CD8-positive, alpha-beta memory T cell (primary cell): ENCODE measurements around the gene SCN8A. TPM values are rescaled to one million over a fixed set of nuclear protein-coding genes. Genes with fewer than 3 reads are reported as not detected.

Experiments used
- CTCF ChIA-PET: fragments of 350-600 bp; sonication (Branson Sonifier 250); formaldehyde crosslinking; loops from one replicate; lab custom pipeline; 2021; ENCODE audit warnings: antibody characterized with exemption; lab: Charles Lee
- POLR2A ChIA-PET: fragments of 350-600 bp; sonication (Branson Sonifier 250); formaldehyde crosslinking; loops from one replicate; lab custom pipeline; 2021; ENCODE audit warnings: antibody characterized with exemption; lab: Charles Lee
- DNase-seq, 5 donors: peaks; one replicate each; pipeline versions ENCODE4 v3.0.0 to v3.0.0-alpha.2; 2020 to 2022; ENCODE audit warnings: mixed read lengths in 1 of 5
- H3K27ac ChIP-seq: one replicate; pipeline ENCODE4 v1.7.0; 2013; ENCODE audit warnings: low read depth, mild to moderate bottlenecking, low read length, moderate library complexity
- H3K27me3 ChIP-seq: 2 replicates; pipeline ENCODE4 v1.7.0; 2013; ENCODE audit warnings: low read length, mild to moderate bottlenecking; ENCODE audit not compliant: insufficient read depth, poor library complexity, severe bottlenecking
- H3K36me3 ChIP-seq: 2 replicates; pipeline ENCODE4 v1.7.0; 2013; ENCODE audit warnings: mild to moderate bottlenecking, low read length, moderate library complexity; ENCODE audit not compliant: insufficient read depth
- H3K4me1 ChIP-seq: 2 replicates; pipeline ENCODE4 v1.7.0; 2013; ENCODE audit warnings: mild to moderate bottlenecking, low read length, moderate library complexity; ENCODE audit not compliant: insufficient read depth
- H3K4me3 ChIP-seq: 2 replicates; pipeline ENCODE4 v1.7.0; 2013; ENCODE audit warnings: mild to moderate bottlenecking, low read length
- H3K9me3 ChIP-seq: 2 replicates; pipeline ENCODE4 v1.7.0; 2013; ENCODE audit warnings: mild to moderate bottlenecking, low read length
- H3K27ac Mint-ChIP-seq, 8 donors: one replicate each; pipeline ENCODE4 v1.8.0; 2020 to 2021; ENCODE audit warnings: mixed read lengths in 8 of 8, mild to moderate bottlenecking in 6 of 8, inconsistent platforms in 3 of 8, moderate library complexity in 3 of 8
- H3K27me3 Mint-ChIP-seq, 2 donors: one replicate each; pipeline ENCODE4 v1.8.0; 2020 to 2021; ENCODE audit warnings: mixed read lengths in 2 of 2, mild to moderate bottlenecking in 1 of 2, moderate library complexity in 1 of 2
- H3K36me3 Mint-ChIP-seq, 3 donors: one replicate each; pipeline ENCODE4 v1.8.0; 2020 to 2021; ENCODE audit warnings: mixed read lengths in 3 of 3, inconsistent platforms in 1 of 3, mild to moderate bottlenecking in 1 of 3
- H3K4me1 Mint-ChIP-seq, 3 donors: one replicate each; pipeline ENCODE4 v1.8.0; 2020 to 2021; ENCODE audit warnings: mixed read lengths in 3 of 3, inconsistent platforms in 1 of 3, mild to moderate bottlenecking in 1 of 3
- H3K4me3 Mint-ChIP-seq, 7 donors: one replicate each; pipeline ENCODE4 v1.8.0; 2020 to 2021; ENCODE audit warnings: mixed read lengths in 7 of 7, mild to moderate bottlenecking in 6 of 7, moderate library complexity in 4 of 7, inconsistent platforms in 2 of 7
- H3K9me3 Mint-ChIP-seq, 5 donors: one replicate each; pipeline ENCODE4 v1.8.0; 2020 to 2022; ENCODE audit warnings: mixed read lengths in 5 of 5, mild to moderate bottlenecking in 3 of 5, moderate library complexity in 2 of 5, inconsistent platforms in 1 of 5
- polyA plus RNA-seq: library from polyadenylated mRNA; unstranded; fragments of 300-500 nt; fragmentation: Illumina TruSeq; gene quantifications from one replicate; pipeline ENCODE4 v1.2.3, GENCODE V29; 2021
- total RNA-seq, 2 experiments: library from RNA; stranded (reverse); gene quantifications; one replicate each; pipeline ENCODE4 v1.2.3, GENCODE V29; 2021

Gene SCN8A
- total and polyA plus RNA-seq, 3 experiments from 2014 or later = 0.66 to 1.1 (median 0.83) TPM

GRCh38 chr12:51820526-51821439 is 229.8 kb downstream of the SCN8A start:
- DNase-seq = peak; percentile 65 to 88 (median 80)
- no peaks in the 10 kb centered on the region for H3K9me3 Mint-ChIP-seq

GRCh38 chr12:51821440-51822260 is 230.6 kb downstream of the SCN8A start:
- H3K36me3 Mint-ChIP-seq = no peaks in the 10 kb centered on the region
- POLR2A ChIA-PET = interaction anchor here (0.8 to 1.0 kb wide), 3 partner anchors 11 to 796 kb away, joined by 3 to 5 read pairs (median 3); partner anchors contain the start of genes POU6F1 and SLC11A2
- Histone ChIP-seq H3K4me1 (peaks cover 10% of the 10 kb centered on the region), H3K36me3 (no peaks in the 10 kb centered on the region), H3K4me3 (peak overlapping the region; percentile 53), H3K9me3 (no peaks in the 10 kb centered on the region), H3K27ac (peak overlapping the region; percentile 61), H3K27me3 (no peaks in the 10 kb centered on the region)
- peaks cover 12 to 33% (median 23%) of the 10 kb centered on the region in 3 donors for H3K4me1 Mint-ChIP-seq
- no peaks in the 10 kb centered on the region for H3K27me3 Mint-ChIP-seq
- H3K4me3 Mint-ChIP-seq = peak overlapping the region; percentile 54 to 87 (median 68)
- no peaks in the 10 kb centered on the region for H3K9me3 Mint-ChIP-seq
- CTCF ChIA-PET = interaction anchor here (0.8 to 2.4 kb wide), 7 partner anchors 10 to 226 kb away, joined by 3 to 13 read pairs (median 4); no protein-coding TSS in a partner anchor
- peak; percentile 11 to 67 (median 26) for DNase-seq
- H3K27ac Mint-ChIP-seq = peak overlapping the region in 5 of 8 donors; percentile 61 to 85 (median 67)

More at GRCh38 chr12:51820526-51821439, 229.8 kb downstream of the SCN8A start:
- Histone ChIP-seq H3K27ac (peak overlapping the region; percentile 61), H3K4me1 (peaks cover 10% of the 10 kb centered on the region), H3K27me3 (peaks cover 2% of the 10 kb centered on the region), H3K36me3 (no peaks in the 10 kb centered on the region), H3K4me3 (peak overlapping the region; percentile 55), H3K9me3 (no peaks in the 10 kb centered on the region)
- H3K27me3 Mint-ChIP-seq = no peaks in the 10 kb centered on the region
- H3K4me3 Mint-ChIP-seq = peak overlapping the region; percentile 68 to 85 (median 75)
- peaks cover 12 to 33% (median 19%) of the 10 kb centered on the region in 3 donors for H3K4me1 Mint-ChIP-seq
- ChIA-PET CTCF (interaction anchor here (0.7 to 2.4 kb wide), 14 partner anchors 9 to 401 kb away, joined by 3 to 13 read pairs (median 4); no protein-coding TSS in a partner anchor), POLR2A (interaction anchor here (0.5 to 1.3 kb wide), 7 partner anchors 12 to 795 kb away, joined by 3 to 5 read pairs (median 3); partner anchors contain the start of genes ACVR1B, POU6F1 and SLC11A2)
- no peaks in the 10 kb centered on the region for H3K36me3 Mint-ChIP-seq
- H3K27ac Mint-ChIP-seq = peak overlapping the region in 2 of 8 donors; percentile 33 to 70

DNA sequence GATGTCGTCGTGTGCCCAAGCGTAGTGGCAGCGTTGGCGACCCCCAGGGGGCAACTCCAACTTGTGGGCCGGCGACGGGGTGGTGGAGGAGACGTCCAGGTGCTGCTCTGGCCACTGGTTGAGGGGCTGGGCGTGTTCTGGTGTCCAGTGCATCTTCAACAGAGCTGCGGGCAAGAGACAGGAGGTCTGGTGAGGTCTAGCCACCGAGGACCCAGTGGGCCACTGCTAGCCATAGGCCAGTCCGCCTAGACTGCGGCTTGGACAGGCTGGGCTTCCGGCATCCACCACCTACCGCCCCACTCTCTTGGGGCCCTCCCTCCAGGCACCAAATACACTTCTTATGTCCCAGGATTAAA is 231.2 kb downstream of the SCN8A start:
- Histone ChIP-seq H3K4me3 (no peak overlapping the region), H3K36me3 (no peaks in the 10 kb centered on the region), H3K27me3 (no peaks in the 10 kb centered on the region), H3K27ac (no peak overlapping the region), H3K4me1 (peaks cover 10% of the 10 kb centered on the region), H3K9me3 (no peaks in the 10 kb centered on the region)
- POLR2A ChIA-PET = no interaction called here
- peak in 1 of 5 donors; percentile 51 for DNase-seq
- CTCF ChIA-PET = no interaction called here
- peak overlapping the region in 7 of 8 donors; percentile 50 to 85 (median 67) for H3K27ac Mint-ChIP-seq
- H3K36me3 Mint-ChIP-seq = no peaks in the 10 kb centered on the region
- peak overlapping the region; percentile 47 to 87 (median 64) for H3K4me3 Mint-ChIP-seq
- peaks cover 12 to 33% (median 23%) of the 10 kb centered on the region in 3 donors for H3K4me1 Mint-ChIP-seq
- no peaks in the 10 kb centered on the region for H3K9me3 Mint-ChIP-seq
- H3K27me3 Mint-ChIP-seq = no peaks in the 10 kb centered on the region

- no peaks in the 10 kb centered on the region for H3K9me3 ChIP-seq
- H3K27me3 Mint-ChIP-seq = no peaks in the 10 kb centered on the region
- H3K27ac Mint-ChIP-seq = peak overlapping the region in 7 of 8 donors; percentile 53 to 92 (median 78)
- H3K36me3 Mint-ChIP-seq = no peaks in the 10 kb centered on the region
- no peak overlapping the region for H3K27ac ChIP-seq
- H3K4me1 Mint-ChIP-seq = peaks cover 15 to 38% (median 25%) of the 10 kb centered on the region in 3 donors
- CTCF ChIA-PET = interaction anchor here (1.0 to 3.5 kb wide), 4 partner anchors 9 to 203 kb away, joined by 3 to 21 read pairs (median 4); a partner anchor contains a TSS
- DNase-seq = no peak
- peaks cover 16% of the 10 kb centered on the region for H3K4me1 ChIP-seq
- no peak overlapping the region for H3K4me3 ChIP-seq
- POLR2A ChIA-PET = no interaction called here
- no peaks in the 10 kb centered on the region for H3K36me3 ChIP-seq
- no peaks in the 10 kb centered on the region for H3K9me3 Mint-ChIP-seq
- peak overlapping the region; percentile 50 to 87 (median 70) for H3K4me3 Mint-ChIP-seq
- no peaks in the 10 kb centered on the region for H3K27me3 ChIP-seq
Measured at GRCh38 chr12:51822956-51823355, 231.9 kb downstream of the SCN8A start.

- Mint-ChIP-seq H3K4me1 (peaks cover 22 to 46% (median 33%) of the 10 kb centered on the region in 3 donors), H3K9me3 (no peaks in the 10 kb centered on the region), H3K4me3 (peak overlapping the region in 5 of 7 donors; percentile 14 to 87 (median 43)), H3K36me3 (no peaks in the 10 kb centered on the region), H3K27ac (peak overlapping the region in 6 of 8 donors; percentile 58 to 72 (median 67)), H3K27me3 (peaks cover 0 to 7% of the 10 kb centered on the region in 2 donors)
- H3K27me3 ChIP-seq = no peaks in the 10 kb centered on the region
- peak in 1 of 5 donors; percentile 27 for DNase-seq
- H3K9me3 ChIP-seq = no peaks in the 10 kb centered on the region
- H3K4me1 ChIP-seq = peaks cover 25% of the 10 kb centered on the region
- no peak overlapping the region for H3K27ac ChIP-seq
- ChIA-PET CTCF (interaction anchor here (0.7 to 3.5 kb wide), 12 partner anchors 7 to 398 kb away, joined by 3 to 21 read pairs (median 3); a partner anchor contains a TSS), POLR2A (no interaction called here)
- H3K36me3 ChIP-seq = no peaks in the 10 kb centered on the region
- H3K4me3 ChIP-seq = no peak overlapping the region
Measured at GRCh38 chr12:51823875-51824565, 233.0 kb downstream of the SCN8A start.

DNA sequence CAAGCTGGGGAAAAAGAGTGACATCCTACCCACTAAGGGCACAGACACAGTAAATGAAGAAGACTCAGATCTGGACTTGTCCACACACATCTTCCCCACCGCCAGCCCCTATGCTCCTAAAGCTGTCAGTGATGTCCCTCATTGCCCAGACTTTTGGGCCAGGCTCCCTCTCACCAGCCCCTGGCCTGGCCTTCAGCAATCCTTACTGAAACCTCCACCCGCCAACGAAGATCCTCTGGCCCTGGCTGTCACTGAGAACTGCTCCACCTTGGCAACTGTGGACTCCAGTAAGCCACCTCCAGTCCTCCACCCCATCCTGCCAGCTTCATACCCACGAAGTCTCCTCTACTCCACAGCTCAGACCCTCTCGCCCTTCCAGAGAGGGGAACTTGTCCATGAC is 234.2 kb downstream of the SCN8A start:
- Mint-ChIP-seq H3K4me3 (no peak overlapping the region), H3K4me1 (peaks cover 18 to 39% (median 27%) of the 10 kb centered on the region in 3 donors), H3K9me3 (no peaks in the 10 kb centered on the region), H3K27me3 (peaks cover 6 to 14% of the 10 kb centered on the region in 2 donors), H3K27ac (peak overlapping the region in 4 of 8 donors; percentile 26 to 82 (median 50)), H3K36me3 (no peaks in the 10 kb centered on the region)
- no peak for DNase-seq
- H3K36me3 ChIP-seq = no peaks in the 10 kb centered on the region
- H3K27me3 ChIP-seq = no peaks in the 10 kb centered on the region
- H3K4me1 ChIP-seq = peaks cover 16% of the 10 kb centered on the region
- no peak overlapping the region for H3K4me3 ChIP-seq
- CTCF ChIA-PET = interaction anchor here (1.5 to 3.5 kb wide), 3 partner anchors 11 to 293 kb away, joined by 3 to 21 read pairs (median 7); a partner anchor contains a TSS
- H3K27ac ChIP-seq = no peak overlapping the region
- POLR2A ChIA-PET = no interaction called here
- H3K9me3 ChIP-seq = no peaks in the 10 kb centered on the region

GRCh38 chr12:51826881-51827280 is 235.8 kb downstream of the SCN8A start:
- Mint-ChIP-seq H3K27ac (no peak overlapping the region), H3K36me3 (no peaks in the 10 kb centered on the region), H3K4me3 (no peak overlapping the region), H3K9me3 (no peaks in the 10 kb centered on the region), H3K4me1 (peaks cover 18 to 38% (median 27%) of the 10 kb centered on the region in 3 donors), H3K27me3 (peaks cover 15 to 23% of the 10 kb centered on the region in 2 donors)
- Histone ChIP-seq H3K4me3 (no peak overlapping the region), H3K36me3 (no peaks in the 10 kb centered on the region), H3K4me1 (peaks cover 15% of the 10 kb centered on the region), H3K9me3 (no peaks in the 10 kb centered on the region), H3K27ac (no peak overlapping the region), H3K27me3 (no peaks in the 10 kb centered on the region)
- DNase-seq = peak in 1 of 5 donors; percentile 41
- ChIA-PET POLR2A (no interaction called here), CTCF (no interaction called here)
